Measurements from ENCODE around the gene HRK. TPM values are rescaled to one million over a fixed set of nuclear protein-coding genes. Genes with fewer than 3 reads are reported as not detected.

Gene HRK
- polyA plus RNA-seq, 3 donors = 0.15 TPM; not detected in 2

GRCh38 chr12:116839287-116839830 lies 41.9 kb downstream of the HRK start:
- Histone ChIP-seq H3K4me1 (ENCODE audit: control insufficient read depth in 1 of 2, insufficient read depth in 2 of 2, low read length in 2 of 2) (no peaks in the 10 kb centered on the region), H3K4me2 (replicated peaks; ENCODE audit: extremely low read depth, low read length, poor library complexity, severe bottlenecking) (no peak overlapping the region), H2AFZ (ENCODE audit: insufficient read depth, low read depth, low read length, poor library complexity, severe bottlenecking) (no peak overlapping the region), H3K4me3 (replicated peaks in 1 of 3; ENCODE audit: low read depth in 2 of 3, low read length in 3 of 3) (no peak overlapping the region), H4K20me1 (ENCODE audit: insufficient read depth, low read length) (no peaks in the 10 kb centered on the region), H3K9me3 (replicated peaks in 1 of 2; ENCODE audit: control insufficient read depth in 1 of 2, insufficient read depth in 1 of 2, low read length in 2 of 2) (no peaks in the 10 kb centered on the region), H3K27ac (ENCODE audit: low read depth in 1 of 2, low read length in 2 of 2) (no peak overlapping the region), H3K27me3 (ENCODE audit: control insufficient read depth in 2 of 2, insufficient read depth in 2 of 2, low read length in 2 of 2) (no peaks in the 10 kb centered on the region), H3K79me2 (ENCODE audit: insufficient read depth, low read length) (no peaks in the 10 kb centered on the region), H3K9ac (ENCODE audit: insufficient read depth, low read length, poor library complexity, severe bottlenecking) (no peak overlapping the region), H3K36me3 (replicated peaks in 1 of 2; ENCODE audit: control insufficient read depth in 1 of 2, insufficient read depth in 2 of 2, low read length in 2 of 2) (no peaks in the 10 kb centered on the region)
- no peaks in the 10 kb centered on the region for H3K36me3 Mint-ChIP-seq
- DNase-seq = no peak
- H3K4me1 Mint-ChIP-seq = no peaks in the 10 kb centered on the region
- WGBS (ENCODE audit: insufficient coverage) = 76% methylated on average over 2 of the region's 3 CpGs
- TF ChIP-seq CTCF (IDR thresholded peaks at IDR 0.05) = no peak
- H3K9me3 Mint-ChIP-seq = peaks cover 0 to 3% (median 0%) of the 10 kb centered on the region in 7 donors
- H3K4me3 Mint-ChIP-seq = no peak overlapping the region
- peaks cover 0 to 4% (median 3%) of the 10 kb centered on the region in 3 donors for H3K27me3 Mint-ChIP-seq (ENCODE audit: low read depth in 3 of 3)
- H3K27ac Mint-ChIP-seq = no peak overlapping the region
- intact Hi-C loops (cut with micrococcal nuclease) = no loop called here

- no peak overlapping the region for H3K4me2 ChIP-seq (replicated peaks; ENCODE audit: extremely low read depth, low read length, poor library complexity, severe bottlenecking)
- no peak for TF ChIP-seq CTCF (IDR thresholded peaks at IDR 0.05)
- H3K4me3 Mint-ChIP-seq = no peak overlapping the region
- no peak overlapping the region for H3K27ac Mint-ChIP-seq
- H3K9ac ChIP-seq (ENCODE audit: insufficient read depth, low read length, poor library complexity, severe bottlenecking) = no peak overlapping the region
- no peaks in the 10 kb centered on the region for H3K4me1 ChIP-seq (ENCODE audit: control insufficient read depth in 1 of 2, insufficient read depth in 2 of 2, low read length in 2 of 2)
- H3K4me3 ChIP-seq (replicated peaks in 1 of 3; ENCODE audit: low read depth in 2 of 3, low read length in 3 of 3) = no peak overlapping the region
- H3K9me3 Mint-ChIP-seq = peaks cover 0 to 3% (median 0%) of the 10 kb centered on the region in 7 donors
- no peaks in the 10 kb centered on the region for H3K36me3 Mint-ChIP-seq
- no peaks in the 10 kb centered on the region for H3K4me1 Mint-ChIP-seq
- no peak overlapping the region for H3K27ac ChIP-seq (ENCODE audit: low read depth in 1 of 2, low read length in 2 of 2)
- H3K27me3 ChIP-seq (ENCODE audit: control insufficient read depth in 2 of 2, insufficient read depth in 2 of 2, low read length in 2 of 2) = no peaks in the 10 kb centered on the region
- 100% methylated on average over 2 of the region's 4 CpGs for WGBS (ENCODE audit: insufficient coverage)
- H3K9me3 ChIP-seq (replicated peaks in 1 of 2; ENCODE audit: control insufficient read depth in 1 of 2, insufficient read depth in 1 of 2, low read length in 2 of 2) = no peaks in the 10 kb centered on the region
- intact Hi-C loops (cut with micrococcal nuclease) = no loop called here
- H2AFZ ChIP-seq (ENCODE audit: insufficient read depth, low read depth, low read length, poor library complexity, severe bottlenecking) = no peak overlapping the region
- DNase-seq = no peak
- H3K27me3 Mint-ChIP-seq (ENCODE audit: low read depth in 3 of 3) = peaks cover 0 to 3% (median 2%) of the 10 kb centered on the region in 3 donors
- H4K20me1 ChIP-seq (ENCODE audit: insufficient read depth, low read length) = no peaks in the 10 kb centered on the region
- no peaks in the 10 kb centered on the region for H3K79me2 ChIP-seq (ENCODE audit: insufficient read depth, low read length)
- no peaks in the 10 kb centered on the region for H3K36me3 ChIP-seq (replicated peaks in 1 of 2; ENCODE audit: control insufficient read depth in 1 of 2, insufficient read depth in 2 of 2, low read length in 2 of 2)
Measured at GRCh38 chr12:116838365-116838764, 42.9 kb downstream of the HRK start.
